Liver (tissue), 9 donors: ENCODE measurements around the gene TTC9C. TPM values are rescaled to one million over a fixed set of nuclear protein-coding genes. Genes with fewer than 3 reads are reported as not detected.

Source experiments
- DNase-seq: peaks from one replicate; pipeline ENCODE4 v3.0.0-alpha.2; 2017; ENCODE audit warnings: low spot score
- H3K27ac ChIP-seq, 2 donors: one replicate each; pipeline ENCODE4 v1.7.0; 2013; ENCODE audit warnings: inconsistent platforms in 2 of 2, low read length in 2 of 2, control low read depth in 1 of 2, low read depth in 1 of 2, mild to moderate bottlenecking in 1 of 2
- H3K27me3 ChIP-seq, 4 donors: one replicate each; pipeline versions ENCODE4 v1.6.1 to v1.7.0; 2013; ENCODE audit warnings: low read length in 3 of 4, inconsistent platforms in 1 of 4, mild to moderate bottlenecking in 1 of 4, moderate library complexity in 1 of 4; ENCODE audit not compliant: control insufficient read depth in 4 of 4, insufficient read depth in 4 of 4
- H3K36me3 ChIP-seq, 4 donors: one replicate each; pipeline versions ENCODE4 v1.6.1 to v1.7.0; 2013; ENCODE audit warnings: low read length in 3 of 4, mild to moderate bottlenecking in 3 of 4, low read depth in 1 of 4, moderate library complexity in 1 of 4; ENCODE audit not compliant: control insufficient read depth in 4 of 4, insufficient read depth in 3 of 4
- H3K4me1 ChIP-seq, 4 donors: one replicate each; pipeline versions ENCODE4 v1.6.1 to v1.7.0; 2013; ENCODE audit warnings: low read length in 3 of 4, mild to moderate bottlenecking in 3 of 4, moderate library complexity in 1 of 4; ENCODE audit not compliant: control insufficient read depth in 4 of 4, insufficient read depth in 4 of 4
- H3K4me3 ChIP-seq, 3 donors: one replicate each; pipeline versions ENCODE4 v1.6.1 to v1.7.0; 2013; ENCODE audit warnings: low read length in 3 of 3, control low read depth in 1 of 3, low read depth in 1 of 3, mild to moderate bottlenecking in 1 of 3
- H3K9ac ChIP-seq, 2 donors: one replicate each; pipeline ENCODE4 v1.7.0; 2013; ENCODE audit warnings: low read length in 2 of 2, mild to moderate bottlenecking in 2 of 2, moderate library complexity in 2 of 2, control low read depth in 1 of 2, low read depth in 1 of 2
- H3K9me3 ChIP-seq, 4 donors: one replicate each; pipeline versions ENCODE4 v1.6.1 to v1.7.0; 2013; ENCODE audit warnings: low read length in 3 of 4; ENCODE audit not compliant: control insufficient read depth in 4 of 4
- EGR1 ChIP-seq, 2 donors: IDR thresholded peaks; 2 replicates each; pipeline ENCODE4 v1.6.1; 2016 to 2018; ENCODE audit warnings: antibody characterized with exemption in 2 of 2, low read depth in 2 of 2
- GABPA ChIP-seq, 2 donors: IDR thresholded peaks in 1 of 2; conservative IDR thresholded peaks in 1 of 2; 2 replicates each; pipeline ENCODE4 v1.6.1; 2016; ENCODE audit warnings: antibody characterized with exemption in 2 of 2, mild to moderate bottlenecking in 1 of 2, moderate library complexity in 1 of 2
- HNF4G ChIP-seq: IDR thresholded peaks from 2 replicates; pipeline ENCODE4 v1.6.1; 2016; ENCODE audit warnings: antibody characterized with exemption
- NR2F2 ChIP-seq: IDR thresholded peaks from 2 replicates; pipeline ENCODE4 v1.6.1; 2016; ENCODE audit warnings: antibody characterized with exemption
- RAD21 ChIP-seq, 2 donors: IDR thresholded peaks; 2 replicates each; pipeline ENCODE4 v1.6.1; 2016; ENCODE audit warnings: antibody characterized with exemption in 2 of 2, mild to moderate bottlenecking in 2 of 2
- RXRA ChIP-seq, 2 donors: IDR thresholded peaks; 2 replicates each; pipeline ENCODE4 v1.6.1; 2017 to 2018; ENCODE audit warnings: antibody characterized with exemption in 2 of 2, mild to moderate bottlenecking in 1 of 2
- SP1 ChIP-seq: IDR thresholded peaks from 2 replicates; pipeline ENCODE4 v1.6.1; 2018; ENCODE audit warnings: antibody characterized with exemption, mild to moderate bottlenecking
- TAF1 ChIP-seq: conservative IDR thresholded peaks from 2 replicates; pipeline ENCODE4 v1.6.1; 2016; ENCODE audit warnings: antibody characterized with exemption, mild to moderate bottlenecking
- YY1 ChIP-seq: IDR thresholded peaks from 2 replicates; pipeline ENCODE4 v1.6.1; 2016; ENCODE audit warnings: antibody characterized with exemption, mild to moderate bottlenecking
- whole genome bisulfite sequencing: extraction: QIAGEN DNeasy Blood & Tissue Kit; methylation state at CpG from one replicate; pipeline ENCODE4 v1.1.7; 2013; 5-methylcytosine and 5-hydroxymethylcytosine counted together
- polyA plus RNA-seq, 2 donors: library from polyadenylated mRNA; stranded (reverse) in 1 of 2; unstranded in 1 of 2; fragments of 200-250 nt in 1 of 2; fragments of >200 nt in 1 of 2; fragmentation: Nextera tagmentation in 1 of 2; extraction: Ambion mirVana in 1 of 2; gene quantifications; one replicate each; pipeline versions ENCODE4 v1.2.1 to v1.2.3, GENCODE V29; 2013 to 2015
- total RNA-seq, 2 donors: library from RNA; depleted of rRNA; stranded (reverse); fragments of >200 nt; gene quantifications; one replicate each; pipeline ENCODE4 v1.2.3, GENCODE V29; 2014
- TF ChIP-seq, protein P1 (sequence below): IDR thresholded peaks from 2 replicates; pipeline ENCODE4 v1.6.1; 2016; ENCODE audit warnings: antibody characterized with exemption, mild to moderate bottlenecking
- TF ChIP-seq, protein P2 (sequence below): fragments of 150-350 bp; IDR thresholded peaks from 2 replicates; pipeline ENCODE4 v1.5.1; 2017; ENCODE audit warnings: improper control_type of control experiment, low read depth, low read length; ENCODE audit not compliant: missing input control
- TF ChIP-seq, protein P3 (sequence below): IDR thresholded peaks from 2 replicates; pipeline ENCODE4 v1.6.1; 2016; ENCODE audit warnings: antibody characterized with exemption
- TF ChIP-seq, protein P4 (sequence below): IDR thresholded peaks from 2 replicates; pipeline ENCODE4 v1.6.1; 2016; ENCODE audit warnings: antibody characterized with exemption
- donor health status: healthy.
- donor health status: healthy.
- donor health status: healthy.
- donor health status: healthy.
- donor health status: healthy.

TTC9C gene
- total and polyA plus RNA-seq, 4 donors: 10.0 to 16.1 (median 13.0) TPM

DNA sequence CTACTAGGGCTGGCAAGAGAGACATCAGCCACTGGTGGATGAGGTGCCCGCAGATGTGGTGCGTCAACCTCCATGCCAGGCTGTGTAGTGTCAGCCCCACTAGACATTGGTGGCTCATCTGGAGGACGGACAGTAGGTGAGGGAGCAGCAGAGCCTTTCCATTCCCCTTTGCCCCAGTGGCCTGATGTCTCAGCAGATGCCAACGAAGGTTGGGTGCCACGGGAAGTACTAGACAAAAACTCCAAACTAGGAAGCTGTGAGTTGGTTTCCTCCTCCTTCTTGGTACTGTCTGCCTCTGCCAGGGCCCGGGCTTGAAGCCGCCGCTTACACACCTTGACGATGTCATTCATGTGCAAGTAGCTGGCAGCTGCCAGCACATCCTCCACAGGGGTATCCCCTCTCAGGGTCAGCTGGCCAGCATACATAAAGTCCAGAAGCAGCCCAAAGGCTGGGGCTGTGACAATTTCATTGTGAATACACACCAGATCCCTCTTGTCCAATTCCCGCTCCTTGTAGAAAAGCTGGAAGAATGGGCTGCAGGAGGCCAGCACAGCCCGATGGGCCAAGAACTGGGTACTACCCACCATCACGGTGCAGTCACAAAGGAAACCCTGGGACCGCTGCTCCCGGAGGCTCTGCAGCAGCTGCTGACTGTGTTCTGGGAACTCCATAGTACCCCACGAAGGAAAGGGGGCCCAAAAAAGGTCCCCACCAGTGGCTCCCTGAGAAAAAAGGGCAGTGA, 24.9 kb downstream of the TTC9C start:
- WGBS: 72% methylated on average over 15 of the region's 15 CpGs
- H3K9ac ChIP-seq: no peak overlapping the region
- H3K36me3 ChIP-seq: peaks cover 2 to 11% (median 4%) of the 10 kb centered on the region in 4 donors
- no peaks in the 10 kb centered on the region for H3K27me3 ChIP-seq
- no peaks in the 10 kb centered on the region for H3K9me3 ChIP-seq
- peak overlapping the region; percentile 29 to 82 (median 72) for H3K4me3 ChIP-seq
- TF ChIP-seq SP1: no peak
- TF ChIP-seq HNF4G: no peak
- H3K4me1 ChIP-seq: peaks cover 4 to 12% (median 9%) of the 10 kb centered on the region in 4 donors
- no peak for DNase-seq
- peak overlapping the region in 1 of 2 donors; percentile 94 for H3K27ac ChIP-seq

DNA sequence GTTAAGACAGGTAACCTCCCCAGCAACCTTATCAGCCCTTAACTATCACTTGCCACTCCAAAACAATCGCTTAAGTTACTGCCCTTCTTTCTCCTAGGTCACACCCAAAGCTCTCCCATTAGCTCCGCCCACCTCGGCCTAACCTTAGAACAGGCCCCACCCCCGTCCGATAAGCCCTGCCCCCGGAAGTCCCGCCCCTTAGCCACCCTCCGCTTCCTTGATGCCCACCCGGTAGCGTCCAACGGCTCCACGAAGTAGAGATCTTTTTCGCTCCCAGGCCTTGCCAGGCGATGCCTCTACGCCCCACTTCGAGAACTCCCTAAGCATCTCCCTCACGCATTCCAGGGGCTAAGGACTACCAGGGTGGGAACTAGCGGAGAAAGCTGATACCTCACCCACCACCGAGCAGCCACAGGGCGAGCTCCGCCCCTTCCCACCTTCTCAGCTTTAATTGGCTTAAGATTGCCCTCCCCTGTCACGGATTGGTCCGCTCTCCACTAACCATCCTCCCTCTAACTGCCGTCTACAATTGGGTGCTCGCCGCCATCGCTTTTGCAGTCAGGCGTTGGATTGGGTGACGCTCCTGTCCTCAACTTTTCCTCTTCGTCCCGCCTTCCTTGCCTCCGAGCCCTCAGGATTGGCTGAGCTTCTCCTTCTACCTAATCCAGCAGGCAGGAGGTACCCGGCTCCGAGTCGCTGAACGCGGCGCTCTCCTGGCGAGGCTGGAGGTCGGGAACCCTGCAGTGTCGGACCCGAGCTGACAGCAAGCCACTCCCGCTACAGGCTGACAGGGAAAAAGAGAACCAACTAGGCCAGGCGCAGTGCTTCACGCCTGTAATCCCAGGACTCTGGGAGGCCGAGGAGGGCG, 25.7 kb downstream of the TTC9C start, which contains the start of gene ZBTB3:
TSS of gene ZBTB3 (minus strand) at position 425 of the 868 bp plus-strand sequence. CDS start 496 bp downstream, outside the sequence.
- Histone ChIP-seq H3K4me1 (peaks cover 4 to 12% (median 9%) of the 10 kb centered on the region in 4 donors), H3K4me3 (peak within 1 kb of the TSS; percentile 72 to 93 (median 82)), H3K36me3 (peaks cover 2 to 8% (median 4%) of the 10 kb centered on the region in 4 donors), H3K9me3 (no peaks in the 10 kb centered on the region), H3K9ac (peak within 1 kb of the TSS; percentile 20 to 64), H3K27me3 (no peaks in the 10 kb centered on the region), H3K27ac (peak within 1 kb of the TSS; percentile 86 to 94)
- TF ChIP-seq, protein P1, sequence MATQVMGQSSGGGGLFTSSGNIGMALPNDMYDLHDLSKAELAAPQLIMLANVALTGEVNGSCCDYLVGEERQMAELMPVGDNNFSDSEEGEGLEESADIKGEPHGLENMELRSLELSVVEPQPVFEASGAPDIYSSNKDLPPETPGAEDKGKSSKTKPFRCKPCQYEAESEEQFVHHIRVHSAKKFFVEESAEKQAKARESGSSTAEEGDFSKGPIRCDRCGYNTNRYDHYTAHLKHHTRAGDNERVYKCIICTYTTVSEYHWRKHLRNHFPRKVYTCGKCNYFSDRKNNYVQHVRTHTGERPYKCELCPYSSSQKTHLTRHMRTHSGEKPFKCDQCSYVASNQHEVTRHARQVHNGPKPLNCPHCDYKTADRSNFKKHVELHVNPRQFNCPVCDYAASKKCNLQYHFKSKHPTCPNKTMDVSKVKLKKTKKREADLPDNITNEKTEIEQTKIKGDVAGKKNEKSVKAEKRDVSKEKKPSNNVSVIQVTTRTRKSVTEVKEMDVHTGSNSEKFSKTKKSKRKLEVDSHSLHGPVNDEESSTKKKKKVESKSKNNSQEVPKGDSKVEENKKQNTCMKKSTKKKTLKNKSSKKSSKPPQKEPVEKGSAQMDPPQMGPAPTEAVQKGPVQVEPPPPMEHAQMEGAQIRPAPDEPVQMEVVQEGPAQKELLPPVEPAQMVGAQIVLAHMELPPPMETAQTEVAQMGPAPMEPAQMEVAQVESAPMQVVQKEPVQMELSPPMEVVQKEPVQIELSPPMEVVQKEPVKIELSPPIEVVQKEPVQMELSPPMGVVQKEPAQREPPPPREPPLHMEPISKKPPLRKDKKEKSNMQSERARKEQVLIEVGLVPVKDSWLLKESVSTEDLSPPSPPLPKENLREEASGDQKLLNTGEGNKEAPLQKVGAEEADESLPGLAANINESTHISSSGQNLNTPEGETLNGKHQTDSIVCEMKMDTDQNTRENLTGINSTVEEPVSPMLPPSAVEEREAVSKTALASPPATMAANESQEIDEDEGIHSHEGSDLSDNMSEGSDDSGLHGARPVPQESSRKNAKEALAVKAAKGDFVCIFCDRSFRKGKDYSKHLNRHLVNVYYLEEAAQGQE: peak; percentile 32
- TF ChIP-seq HNF4G (no peak), TAF1 (peak; percentile 63), GABPA (IDR thresholded peaks at IDR 0.05 in 1 of 2, conservative IDR thresholded peaks at IDR 0.05 in 1 of 2) (peak; percentile 88 to 94), NR2F2 (peak; percentile 43), YY1 (peak; percentile 88), RAD21 (IDR thresholded peaks at IDR 0.05) (peak in 1 of 2 donors; percentile 28), SP1 (peak; percentile 99), RXRA (IDR thresholded peaks at IDR 0.05) (peak in 1 of 2 donors; percentile 13), EGR1 (IDR thresholded peaks at IDR 0.05; ENCODE audit: low read depth in 2 of 2) (no peak)
- TF ChIP-seq, protein P2, sequence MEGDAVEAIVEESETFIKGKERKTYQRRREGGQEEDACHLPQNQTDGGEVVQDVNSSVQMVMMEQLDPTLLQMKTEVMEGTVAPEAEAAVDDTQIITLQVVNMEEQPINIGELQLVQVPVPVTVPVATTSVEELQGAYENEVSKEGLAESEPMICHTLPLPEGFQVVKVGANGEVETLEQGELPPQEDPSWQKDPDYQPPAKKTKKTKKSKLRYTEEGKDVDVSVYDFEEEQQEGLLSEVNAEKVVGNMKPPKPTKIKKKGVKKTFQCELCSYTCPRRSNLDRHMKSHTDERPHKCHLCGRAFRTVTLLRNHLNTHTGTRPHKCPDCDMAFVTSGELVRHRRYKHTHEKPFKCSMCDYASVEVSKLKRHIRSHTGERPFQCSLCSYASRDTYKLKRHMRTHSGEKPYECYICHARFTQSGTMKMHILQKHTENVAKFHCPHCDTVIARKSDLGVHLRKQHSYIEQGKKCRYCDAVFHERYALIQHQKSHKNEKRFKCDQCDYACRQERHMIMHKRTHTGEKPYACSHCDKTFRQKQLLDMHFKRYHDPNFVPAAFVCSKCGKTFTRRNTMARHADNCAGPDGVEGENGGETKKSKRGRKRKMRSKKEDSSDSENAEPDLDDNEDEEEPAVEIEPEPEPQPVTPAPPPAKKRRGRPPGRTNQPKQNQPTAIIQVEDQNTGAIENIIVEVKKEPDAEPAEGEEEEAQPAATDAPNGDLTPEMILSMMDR: peak; percentile 12
- TF ChIP-seq, protein P3, sequence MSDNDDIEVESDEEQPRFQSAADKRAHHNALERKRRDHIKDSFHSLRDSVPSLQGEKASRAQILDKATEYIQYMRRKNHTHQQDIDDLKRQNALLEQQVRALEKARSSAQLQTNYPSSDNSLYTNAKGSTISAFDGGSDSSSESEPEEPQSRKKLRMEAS: peak; percentile 43
- TF ChIP-seq, protein P4, sequence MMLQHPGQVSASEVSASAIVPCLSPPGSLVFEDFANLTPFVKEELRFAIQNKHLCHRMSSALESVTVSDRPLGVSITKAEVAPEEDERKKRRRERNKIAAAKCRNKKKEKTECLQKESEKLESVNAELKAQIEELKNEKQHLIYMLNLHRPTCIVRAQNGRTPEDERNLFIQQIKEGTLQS: no peak
- peak; percentile 99 for DNase-seq
- WGBS: under 1% methylated on average over 47 of the region's 47 CpGs
